ENCODE data around the gene GSPT1. TPM values are rescaled to one million over a fixed set of nuclear protein-coding genes. Genes with fewer than 3 reads are reported as not detected.

Gene GSPT1
- total and polyA plus RNA-seq, 9 of the 15 experiments (the other 6 are each of a cell fraction or from before 2014, with no cell fraction given), result 63.8 to 269 (median 148) TPM

DNA sequence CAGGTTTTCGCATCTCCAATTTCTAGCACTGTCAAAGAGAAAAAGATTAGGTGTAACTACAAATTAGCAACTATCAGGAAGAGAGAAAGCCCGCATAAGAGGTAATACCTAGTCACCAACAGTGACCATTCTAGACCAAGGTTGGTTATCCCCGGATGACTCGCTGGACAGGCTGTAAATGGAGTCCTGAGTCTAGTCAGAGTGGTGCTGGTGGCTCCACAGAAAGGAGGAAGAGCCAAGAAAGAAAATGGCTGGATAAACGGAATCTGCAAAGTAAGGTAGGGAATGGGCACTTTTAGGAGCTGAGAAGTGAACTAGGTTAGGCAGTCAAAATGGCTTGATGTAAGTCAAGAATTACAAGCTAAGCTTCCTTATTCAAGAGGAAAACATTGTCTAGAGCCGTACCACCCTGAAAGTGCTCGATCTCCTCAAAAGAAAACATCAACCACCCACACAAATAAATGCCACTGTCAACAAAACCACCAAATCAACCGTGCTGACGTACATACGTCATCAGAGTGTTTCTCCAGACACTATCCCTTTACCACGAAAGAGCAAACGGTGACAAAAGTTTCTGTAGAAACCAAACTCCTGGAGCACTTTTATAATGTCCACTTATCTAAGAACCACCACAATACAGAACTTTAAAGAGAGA is 2.2 kb downstream of the GSPT1 start:
- Histone ChIP-seq H3K4me3 (peak overlapping the region; percentile 95), H3K79me2 (ENCODE audit: control insufficient read depth, insufficient read depth, low read length) (peaks cover 72% of the 10 kb centered on the region), H2AFZ (ENCODE audit: low read depth, low read length) (no peak overlapping the region), H3K27ac (ENCODE audit: extremely low read depth, low read depth, low read length) (peak overlapping the region; percentile 92), H3K36me3 (ENCODE audit: control insufficient read depth, insufficient read depth, low read length) (peaks cover 51% of the 10 kb centered on the region), H4K20me1 (replicated peaks; ENCODE audit: control insufficient read depth, insufficient read depth, low read length) (peaks cover 44% of the 10 kb centered on the region), H3K4me2 (ENCODE audit: insufficient read depth, low read length) (peak overlapping the region; percentile 82), H3K9me3 (replicated peaks; ENCODE audit: control insufficient read depth, insufficient read depth, low read depth, low read length) (no peaks in the 10 kb centered on the region), H3K9ac (ENCODE audit: insufficient read depth in 1 of 2, low read depth in 2 of 2, low read length in 2 of 2) (peak overlapping the region; percentile 84 to 92; a peak in 3 of 4 replicates), H3K27me3 (ENCODE audit: control insufficient read depth in 2 of 2, insufficient read depth in 2 of 2, low read length in 2 of 2) (no peaks in the 10 kb centered on the region), H3K4me1 (replicated peaks in 1 of 2; ENCODE audit: control insufficient read depth in 2 of 2, insufficient read depth in 2 of 2, low read length in 2 of 2) (peaks cover 16 to 23% of the 10 kb centered on the region in 2 experiments), H3K9me1 (ENCODE audit: control insufficient read depth, insufficient read depth, low read length) (no peaks in the 10 kb centered on the region)
- ATAC-seq (no peak), DNase-seq (ENCODE audit: extremely low read depth in 1 of 4, low spot score in 3 of 4) (peak in 2 of 4 experiments; percentile 19 to 37), FAIRE-seq (peak; percentile 72)
- in situ Hi-C loops (cut with MboI) (no loop called here), intact Hi-C loops (cut with micrococcal nuclease) (no loop called here)
- WGBS (ENCODE audit: insufficient coverage, low coverage, missing lambda C conversion rate), result 3% methylated on average over 12 of the region's 12 CpGs
- ChIA-PET CTCF (ENCODE audit: low intra/inter-chr PET ratio) (interaction anchor here (1.4 kb wide), 1 partner anchor 154 kb away, joined by 5 read pairs; no protein-coding TSS in a partner anchor), POLR2A (interaction anchor here (0.5 to 2.3 kb wide), 3 partner anchors 11 to 87 kb away, joined by 3 to 8 read pairs (median 3); no protein-coding TSS in a partner anchor)
- no TSS peak for BruUV-seq (replicated peaks)
- TF ChIP-seq HINFP (tag; conservative IDR thresholded peaks at IDR 0.05; ENCODE audit: low read depth) (no peak), EGR1 (conservative IDR thresholded peaks at IDR 0.05) (peak; percentile 68), ZNF3 (CRISPR knock-in tag; IDR thresholded peaks at IDR 0.05) (no peak), ARNT (IDR thresholded peaks at IDR 0.05) (no peak), ZNF224 (CRISPR knock-in tag; IDR thresholded peaks at IDR 0.05) (no peak), C11orf30 (IDR thresholded peaks at IDR 0.05; ENCODE audit: low read depth) (no peak), PTRF (tag; IDR thresholded peaks at IDR 0.05) (no peak), PRDM10 (IDR thresholded peaks at IDR 0.05; ENCODE audit: partially characterized antibody) (peak; percentile 83), ZBED1 (IDR thresholded peaks at IDR 0.05) (no peak), ZC3H8 (IDR thresholded peaks at IDR 0.05) (no peak)
- TF ChIP-seq, protein P1, sequence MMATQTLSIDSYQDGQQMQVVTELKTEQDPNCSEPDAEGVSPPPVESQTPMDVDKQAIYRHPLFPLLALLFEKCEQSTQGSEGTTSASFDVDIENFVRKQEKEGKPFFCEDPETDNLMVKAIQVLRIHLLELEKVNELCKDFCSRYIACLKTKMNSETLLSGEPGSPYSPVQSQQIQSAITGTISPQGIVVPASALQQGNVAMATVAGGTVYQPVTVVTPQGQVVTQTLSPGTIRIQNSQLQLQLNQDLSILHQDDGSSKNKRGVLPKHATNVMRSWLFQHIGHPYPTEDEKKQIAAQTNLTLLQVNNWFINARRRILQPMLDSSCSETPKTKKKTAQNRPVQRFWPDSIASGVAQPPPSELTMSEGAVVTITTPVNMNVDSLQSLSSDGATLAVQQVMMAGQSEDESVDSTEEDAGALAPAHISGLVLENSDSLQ (IDR thresholded peaks at IDR 0.05), result peak; percentile 45; the same call in 1 of the 2 replicates
- TF ChIP-seq, protein P2, sequence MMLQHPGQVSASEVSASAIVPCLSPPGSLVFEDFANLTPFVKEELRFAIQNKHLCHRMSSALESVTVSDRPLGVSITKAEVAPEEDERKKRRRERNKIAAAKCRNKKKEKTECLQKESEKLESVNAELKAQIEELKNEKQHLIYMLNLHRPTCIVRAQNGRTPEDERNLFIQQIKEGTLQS (IDR thresholded peaks at IDR 0.05), result peak; percentile 51
- TF ChIP-seq, protein P2 (CRISPR knock-in tag; conservative IDR thresholded peaks at IDR 0.05), result no peak
- TF ChIP-seq, protein P3, sequence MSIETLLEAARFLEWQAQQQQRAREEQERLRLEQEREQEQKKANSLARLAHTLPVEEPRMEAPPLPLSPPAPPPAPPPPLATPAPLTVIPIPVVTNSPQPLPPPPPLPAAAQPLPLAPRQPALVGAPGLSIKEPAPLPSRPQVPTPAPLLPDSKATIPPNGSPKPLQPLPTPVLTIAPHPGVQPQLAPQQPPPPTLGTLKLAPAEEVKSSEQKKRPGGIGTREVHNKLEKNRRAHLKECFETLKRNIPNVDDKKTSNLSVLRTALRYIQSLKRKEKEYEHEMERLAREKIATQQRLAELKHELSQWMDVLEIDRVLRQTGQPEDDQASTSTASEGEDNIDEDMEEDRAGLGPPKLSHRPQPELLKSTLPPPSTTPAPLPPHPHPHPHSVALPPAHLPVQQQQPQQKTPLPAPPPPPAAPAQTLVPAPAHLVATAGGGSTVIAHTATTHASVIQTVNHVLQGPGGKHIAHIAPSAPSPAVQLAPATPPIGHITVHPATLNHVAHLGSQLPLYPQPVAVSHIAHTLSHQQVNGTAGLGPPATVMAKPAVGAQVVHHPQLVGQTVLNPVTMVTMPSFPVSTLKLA (conservative IDR thresholded peaks at IDR 0.05), result no peak

Measured in K562 (cell line).